GM21737 (cell line): ENCODE measurements around the gene SIK1.
A peak's percentile ranks its signal among the peaks of the same experiment; 100 is the strongest.
"Not testable (repeated sequence)": the region's sequence is repeated elsewhere in the genome, so short reads cannot be mapped to it uniquely, and the experiment has no call there.

Source experiments
- ATAC-seq: cut with Tn5 transposase; IDR thresholded peaks from one replicate; pipeline ENCODE4 v1.9.1; 2021; ENCODE audit warnings: mild to moderate bottlenecking, moderate library complexity; ENCODE audit not compliant: unreplicated experiment

Gene SIK1

DNA sequence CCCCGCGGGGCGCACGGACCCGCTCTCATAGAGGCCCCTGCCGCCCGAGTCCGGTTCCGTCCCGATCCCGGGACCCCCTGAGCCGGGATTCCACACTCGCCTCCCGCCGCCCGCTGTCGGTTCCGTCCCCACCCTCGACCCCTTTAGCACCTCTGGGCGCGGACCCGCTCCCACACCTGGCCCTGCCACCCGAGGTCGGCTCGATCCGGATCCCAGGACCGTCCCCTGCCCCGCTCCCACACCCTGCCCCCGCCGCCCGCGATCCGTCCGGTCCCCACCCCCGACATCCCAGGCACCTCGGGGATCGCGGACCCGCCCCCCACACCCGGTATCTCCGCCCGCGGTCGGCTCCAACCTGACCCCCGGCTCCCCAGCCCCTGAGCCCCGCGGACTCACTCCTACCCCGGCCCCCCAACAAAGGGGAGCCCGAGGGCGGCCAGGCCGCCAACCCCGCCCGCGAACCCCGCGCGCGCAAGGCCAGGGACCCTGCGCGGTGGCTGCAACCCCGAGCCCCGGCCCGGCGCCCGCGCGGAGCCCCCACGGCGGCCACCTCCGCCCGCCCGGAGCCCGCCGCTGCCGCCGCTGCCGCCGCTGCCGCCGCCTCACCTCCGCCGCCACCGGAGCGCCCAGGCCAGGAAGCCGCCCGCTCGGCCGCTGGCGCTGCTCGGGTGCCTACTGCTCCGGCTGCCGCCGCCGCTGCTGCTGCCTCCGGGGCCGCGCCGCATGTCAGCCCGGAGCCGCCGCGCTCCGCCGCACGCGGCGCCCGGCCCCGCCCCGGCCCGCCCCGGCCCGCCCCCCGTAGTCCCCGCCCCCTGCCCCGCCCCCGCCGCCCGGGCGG is at the start of gene SIK1:
Gene SIK1, minus strand, starts transcription at position 728 of the 838 bp plus-strand sequence. CDS start 953 bp downstream, outside the sequence.
- ATAC-seq: peak; percentile 32

DNA sequence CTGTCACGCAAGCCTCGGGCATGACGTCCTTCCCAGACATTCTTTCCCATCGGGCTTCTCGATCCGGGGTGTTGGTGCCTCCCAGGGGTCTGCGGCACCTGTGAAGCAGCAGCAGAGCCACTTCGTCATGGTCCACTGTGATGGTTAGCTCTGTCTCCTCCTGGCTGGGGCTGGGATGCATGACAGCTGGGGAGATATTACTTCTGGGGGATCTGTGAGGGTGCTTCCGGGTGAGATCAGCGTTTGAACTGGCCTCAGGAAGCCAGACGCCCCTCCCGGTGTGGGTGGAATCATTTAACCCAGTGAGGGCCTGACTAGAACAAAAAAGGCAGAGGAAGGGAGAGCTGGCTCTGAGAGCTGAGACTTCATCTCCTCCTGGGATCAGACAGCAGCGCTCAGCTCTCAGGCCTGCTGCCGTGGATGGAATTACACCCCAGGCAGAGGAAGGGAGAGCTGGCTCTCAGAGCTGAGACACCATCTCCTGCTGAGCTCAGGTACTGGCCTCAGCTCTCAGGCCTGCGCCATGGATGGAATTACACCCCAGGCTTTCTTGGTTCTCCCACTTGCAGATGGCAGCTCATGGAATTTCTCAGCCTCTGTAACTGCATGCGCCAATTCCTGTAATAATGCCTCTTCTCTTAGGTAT is 44.8 kb upstream of the SIK1 start:
- ATAC-seq: not testable (repeated sequence)

DNA sequence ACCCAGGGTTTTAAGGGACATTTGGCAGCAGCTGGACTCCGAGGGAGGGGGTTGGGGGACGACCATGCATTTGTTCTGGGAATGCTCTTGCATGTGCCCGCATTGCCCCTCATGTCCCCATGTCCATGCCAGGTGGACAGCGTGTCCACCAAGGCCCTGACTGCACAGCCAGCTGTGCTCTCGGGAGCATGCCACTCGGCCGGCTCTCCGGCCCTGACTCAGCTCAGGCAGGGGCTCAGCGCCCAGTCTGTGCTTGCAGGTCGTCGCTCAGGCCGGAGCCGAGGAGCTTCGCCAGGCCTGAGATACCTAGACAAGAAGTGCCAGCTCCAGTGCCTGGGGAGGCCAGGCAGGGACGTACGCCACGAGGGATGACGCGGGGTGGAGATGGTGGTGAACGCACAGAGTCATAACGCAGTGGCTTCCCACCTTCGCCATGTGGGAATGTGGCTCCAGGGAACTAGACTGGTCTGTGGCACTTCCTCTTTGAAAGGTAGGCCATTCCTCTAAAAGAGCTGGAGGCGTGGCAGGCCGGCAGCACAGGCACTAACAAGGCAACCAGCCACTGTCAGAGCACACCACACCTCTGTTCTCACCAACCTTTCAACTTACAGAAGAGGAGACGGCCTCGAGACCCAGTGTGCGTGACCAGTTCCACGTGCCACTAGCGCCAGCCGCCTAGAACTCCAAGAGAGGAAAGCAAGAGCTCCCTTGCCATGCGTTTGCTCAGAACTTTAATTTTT is 43.0 kb upstream of the SIK1 start:
- not testable (repeated sequence) for ATAC-seq

DNA sequence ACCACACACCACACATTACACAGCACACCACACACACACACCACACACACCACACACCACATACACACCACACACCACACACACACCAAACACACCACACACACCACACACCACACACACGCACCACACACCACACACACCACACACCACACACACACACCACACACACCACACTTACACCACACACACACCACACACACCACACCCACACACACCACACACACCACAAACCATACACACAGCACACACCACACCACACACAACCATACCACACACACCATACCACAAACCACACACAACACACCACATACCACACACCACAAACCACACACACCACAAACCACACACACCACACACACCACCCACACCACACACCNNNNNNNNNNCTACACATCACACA is 40.9 kb upstream of the SIK1 start:
- ATAC-seq: no peak

DNA sequence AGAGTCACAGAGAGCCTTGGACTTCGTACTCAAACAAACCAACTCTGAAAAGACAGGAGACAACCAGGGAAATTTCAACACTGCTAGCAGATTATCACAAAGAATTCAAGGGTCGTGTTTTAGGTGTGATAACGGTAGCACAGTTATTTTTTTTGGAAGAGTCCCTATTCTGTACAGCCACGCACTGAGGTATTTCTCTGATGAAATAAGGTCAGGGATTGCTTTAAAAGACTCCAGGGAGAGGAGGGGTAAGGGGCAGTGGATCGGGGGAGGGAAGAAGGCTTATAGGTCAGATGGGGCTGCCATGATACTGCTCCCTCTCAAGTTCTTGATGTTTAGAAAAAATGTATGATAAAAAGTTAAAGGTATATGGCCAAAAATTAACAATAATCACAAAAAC is 38.2 kb upstream of the SIK1 start:
- ATAC-seq: not testable (repeated sequence)

DNA sequence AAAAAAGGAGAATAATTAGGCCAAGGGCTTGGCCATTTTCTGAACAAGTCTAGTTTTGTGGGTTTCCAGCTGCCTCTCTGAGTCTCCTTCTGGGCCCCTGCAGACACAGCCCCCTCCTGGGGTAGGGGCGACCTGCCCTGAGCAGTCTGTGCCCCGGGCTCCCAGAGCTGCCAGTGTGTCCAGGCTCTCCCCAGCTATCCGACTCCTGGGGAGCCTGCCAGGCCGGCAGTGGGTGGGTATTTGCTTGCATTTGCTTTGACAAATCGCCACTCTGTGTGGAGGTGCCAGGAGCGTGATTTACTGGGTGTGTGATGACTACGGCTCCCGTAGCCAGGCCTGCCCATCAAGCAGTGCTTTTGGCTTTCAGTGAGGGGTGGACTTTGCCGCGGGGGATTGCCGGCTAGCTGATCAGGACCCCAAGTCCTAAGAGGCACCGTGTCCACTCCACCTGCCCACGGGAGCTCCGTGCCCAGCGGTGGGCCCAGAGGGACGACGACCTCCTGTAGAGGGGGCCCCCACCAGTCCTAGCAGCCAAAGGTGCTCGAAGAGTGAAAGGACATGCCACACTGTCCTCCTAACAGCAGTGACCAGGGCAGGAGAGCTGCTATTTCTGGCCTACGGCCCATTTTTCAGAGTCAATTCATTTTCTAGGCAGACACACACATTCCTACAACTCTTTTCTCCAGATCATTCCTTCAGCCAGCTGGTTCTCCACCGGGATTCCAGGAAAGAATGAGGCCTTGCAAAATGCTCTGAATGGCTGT is 36.7 kb upstream of the SIK1 start:
- not testable (repeated sequence) for ATAC-seq

DNA sequence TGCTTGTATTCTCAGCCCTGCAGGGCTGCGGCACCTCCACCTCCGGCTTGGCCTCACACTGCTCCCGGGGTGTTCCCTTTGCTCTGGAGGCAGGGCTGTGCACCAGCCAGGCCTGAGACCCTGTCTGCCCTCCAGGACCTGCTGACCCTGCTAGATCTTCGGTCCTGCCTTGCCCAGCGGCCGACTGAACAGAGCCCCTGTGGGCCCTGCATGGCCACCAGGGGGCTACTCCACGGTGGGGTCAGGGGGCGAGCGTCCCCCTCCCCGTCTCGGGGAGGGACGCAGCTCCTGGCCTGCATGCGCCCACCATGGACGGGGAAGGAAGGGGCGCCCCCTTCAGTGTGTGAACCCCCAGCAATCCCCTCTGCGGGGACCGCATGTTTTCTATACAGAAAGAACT is 36.0 kb upstream of the SIK1 start:
- not testable (repeated sequence) for ATAC-seq

DNA sequence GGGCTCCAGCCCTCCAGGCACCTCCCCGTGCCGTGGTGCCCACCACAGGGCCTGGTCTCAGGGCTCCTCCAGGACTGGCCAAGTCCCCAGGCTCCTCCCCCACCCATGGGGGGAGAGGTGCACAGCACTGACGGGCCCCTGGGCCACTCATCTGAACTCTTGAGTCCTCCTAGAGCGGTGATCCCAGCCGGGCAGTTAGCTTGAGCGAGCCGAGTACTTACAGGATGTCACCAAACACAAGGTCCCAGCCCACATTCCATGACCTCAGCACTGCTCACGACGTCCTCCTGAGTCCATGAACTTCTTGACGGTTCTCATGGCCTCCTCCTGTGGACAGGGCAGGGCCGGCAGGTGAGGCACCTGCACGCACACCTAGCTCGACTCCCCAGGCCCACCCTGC is 33.5 kb upstream of the SIK1 start:
- not testable (repeated sequence) for ATAC-seq

DNA sequence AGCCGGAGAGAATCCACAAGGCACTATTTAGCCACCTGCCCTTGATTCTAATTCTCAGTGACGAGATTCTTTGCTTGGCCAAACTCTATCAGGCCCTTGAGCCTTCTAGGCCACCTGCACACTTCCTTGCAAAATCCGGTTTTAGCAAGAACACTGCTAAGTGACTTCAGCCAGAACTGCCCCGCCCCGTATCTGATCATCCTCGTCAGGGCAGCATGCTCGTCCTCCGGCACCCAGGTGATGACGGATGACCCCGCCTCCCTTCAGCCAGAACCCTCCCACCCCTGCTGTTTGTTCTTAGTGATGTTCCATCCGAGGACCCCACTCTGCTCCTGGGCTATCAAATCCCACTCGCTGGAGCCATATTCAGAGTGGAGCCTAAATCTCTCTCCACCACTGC is 32.1 kb upstream of the SIK1 start:
- not testable (repeated sequence) for ATAC-seq

DNA sequence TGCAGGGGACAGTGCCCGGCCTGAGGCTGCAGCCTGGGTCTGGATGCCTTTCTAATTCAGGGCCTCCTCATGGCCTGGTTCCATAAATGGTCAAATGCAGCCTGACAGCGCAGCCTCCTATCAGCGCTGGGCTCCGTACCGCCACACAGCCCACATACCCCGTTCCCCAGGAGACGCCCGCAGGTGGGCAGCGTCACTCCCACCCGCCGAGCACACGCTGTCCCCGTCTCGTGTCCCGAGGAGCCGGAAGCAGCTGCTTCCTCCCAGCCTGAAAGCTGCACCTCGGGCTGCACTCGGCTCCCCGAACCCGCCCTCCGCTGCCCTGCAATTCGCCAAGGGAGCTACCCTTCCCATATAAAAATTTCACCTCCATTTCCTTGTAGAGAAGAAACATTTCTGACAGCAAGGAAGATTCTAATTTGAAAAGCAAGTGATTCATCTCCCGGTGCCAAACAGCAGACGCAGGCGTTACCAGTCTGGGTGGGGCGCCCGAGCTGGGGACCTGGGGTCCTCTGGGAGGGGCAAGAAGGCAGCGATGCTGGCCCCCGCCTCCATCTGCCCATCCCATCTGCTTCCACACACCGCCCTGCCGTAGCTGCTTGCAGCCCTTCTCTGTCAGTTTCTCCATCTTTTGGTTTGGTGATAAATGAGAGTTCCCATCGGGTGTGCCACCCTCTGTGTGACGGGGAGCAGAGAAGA is 29.8 kb upstream of the SIK1 start:
- not testable (repeated sequence) for ATAC-seq

DNA sequence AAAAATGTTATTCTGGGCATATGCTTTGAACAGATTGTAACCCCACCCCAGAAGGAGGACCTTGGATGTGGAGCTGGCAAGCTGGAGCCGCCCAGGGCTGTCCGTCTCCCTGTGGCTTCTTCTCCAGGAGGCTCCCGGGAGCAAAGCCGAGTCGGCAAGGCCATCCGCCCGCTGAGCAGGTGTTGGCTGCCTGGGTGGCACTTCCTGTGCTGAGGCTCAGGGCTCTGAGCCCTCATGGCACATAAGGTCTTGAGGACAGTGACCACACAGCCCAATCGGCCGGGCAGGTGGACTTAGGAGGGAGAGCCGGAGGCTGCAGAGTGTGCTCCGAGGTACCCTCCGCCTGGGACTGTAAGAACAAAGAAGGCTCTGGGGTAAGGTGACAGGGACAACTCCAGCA is 28.8 kb upstream of the SIK1 start:
- ATAC-seq: not testable (repeated sequence)

DNA sequence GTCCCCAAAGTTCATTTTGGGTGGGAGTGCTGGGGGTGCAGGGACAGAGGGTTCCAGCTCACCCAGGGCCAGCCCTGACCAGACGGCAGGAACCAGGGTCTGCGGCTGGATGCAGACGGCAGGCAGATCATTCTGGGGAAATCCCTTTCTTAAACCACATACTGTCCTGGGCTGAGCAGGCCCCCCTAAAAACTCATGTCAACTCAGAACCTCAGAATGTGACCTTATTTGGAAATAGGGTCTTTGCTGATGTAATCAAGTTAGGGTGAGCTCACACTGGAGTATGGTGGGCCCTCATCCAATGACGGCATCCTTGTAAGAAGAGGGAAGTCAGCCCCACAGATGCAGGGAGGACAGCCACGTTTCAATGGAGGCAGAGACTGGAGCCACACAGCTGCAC is 27.2 kb upstream of the SIK1 start:
- not testable (repeated sequence) for ATAC-seq

DNA sequence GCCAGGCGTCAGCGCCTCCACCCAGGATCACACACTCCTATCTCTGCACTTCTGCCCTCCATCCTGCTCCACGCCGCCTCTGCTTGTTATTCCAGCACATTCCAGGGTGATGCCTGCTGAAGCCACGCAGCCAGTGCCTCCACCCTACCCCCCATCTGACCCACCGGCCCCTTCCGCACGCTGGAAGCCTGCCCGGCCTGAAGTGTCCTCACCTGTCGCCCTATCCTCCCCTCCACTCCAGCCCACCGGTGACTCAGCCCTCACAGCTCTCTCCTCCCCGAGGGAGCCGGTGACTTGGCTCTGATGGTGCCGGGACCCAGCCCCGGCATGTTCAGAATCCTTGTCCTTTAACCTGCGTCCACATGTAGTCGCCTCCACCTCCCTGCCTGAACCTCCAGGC is 24.9 kb upstream of the SIK1 start:
- not testable (repeated sequence) for ATAC-seq

DNA sequence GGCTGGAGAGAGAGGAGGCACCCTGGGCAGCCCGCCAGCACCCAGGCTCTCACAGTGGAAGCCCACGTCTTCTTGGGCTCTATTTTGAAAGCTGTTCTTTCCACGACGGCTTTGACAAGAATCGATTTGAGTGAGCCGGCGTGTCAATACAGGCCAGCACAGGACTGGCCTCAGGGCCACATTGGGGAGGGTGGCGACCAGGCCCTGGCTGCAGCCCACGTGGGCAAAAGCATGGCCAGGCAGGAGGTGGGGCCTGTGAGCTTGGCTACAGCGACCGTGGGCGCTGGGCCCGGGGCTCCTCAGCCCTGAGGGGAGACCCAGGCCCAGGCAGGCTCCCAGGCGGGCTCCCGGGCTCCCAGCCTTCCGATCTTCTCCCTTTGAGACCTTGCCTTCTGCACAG is 23.4 kb upstream of the SIK1 start:
- ATAC-seq: not testable (repeated sequence)

DNA sequence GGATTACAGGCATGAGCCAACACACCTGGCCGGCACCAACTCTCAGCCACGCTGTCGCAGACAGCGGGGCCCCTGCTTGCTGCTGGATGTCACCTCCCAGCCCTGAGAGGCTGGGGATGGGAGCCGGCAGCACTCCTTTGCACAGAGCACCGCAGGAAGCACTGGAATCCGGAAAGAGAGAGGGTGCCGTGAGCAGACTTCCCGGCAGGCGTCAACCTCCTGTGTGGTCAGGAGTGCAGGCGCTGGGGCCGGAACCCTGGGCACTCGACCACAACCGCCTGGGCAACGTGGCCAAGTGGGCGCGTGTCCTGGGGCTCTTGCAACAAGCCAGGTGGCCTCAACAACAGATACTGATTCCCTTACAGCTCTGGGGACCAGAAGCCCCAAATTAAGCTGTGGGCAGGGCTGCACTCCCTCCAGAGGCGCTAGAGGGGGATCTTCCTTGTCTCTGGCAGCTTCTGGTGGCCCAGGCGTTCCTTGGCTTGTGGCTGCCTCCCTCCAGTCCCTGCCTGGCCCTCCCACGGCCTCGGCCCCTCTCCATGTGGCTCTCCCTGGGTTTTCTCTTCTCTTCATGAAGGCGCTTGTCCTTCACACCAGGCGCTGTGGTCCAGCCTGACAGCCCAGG is 20.5 kb upstream of the SIK1 start:
- not testable (repeated sequence) for ATAC-seq

DNA sequence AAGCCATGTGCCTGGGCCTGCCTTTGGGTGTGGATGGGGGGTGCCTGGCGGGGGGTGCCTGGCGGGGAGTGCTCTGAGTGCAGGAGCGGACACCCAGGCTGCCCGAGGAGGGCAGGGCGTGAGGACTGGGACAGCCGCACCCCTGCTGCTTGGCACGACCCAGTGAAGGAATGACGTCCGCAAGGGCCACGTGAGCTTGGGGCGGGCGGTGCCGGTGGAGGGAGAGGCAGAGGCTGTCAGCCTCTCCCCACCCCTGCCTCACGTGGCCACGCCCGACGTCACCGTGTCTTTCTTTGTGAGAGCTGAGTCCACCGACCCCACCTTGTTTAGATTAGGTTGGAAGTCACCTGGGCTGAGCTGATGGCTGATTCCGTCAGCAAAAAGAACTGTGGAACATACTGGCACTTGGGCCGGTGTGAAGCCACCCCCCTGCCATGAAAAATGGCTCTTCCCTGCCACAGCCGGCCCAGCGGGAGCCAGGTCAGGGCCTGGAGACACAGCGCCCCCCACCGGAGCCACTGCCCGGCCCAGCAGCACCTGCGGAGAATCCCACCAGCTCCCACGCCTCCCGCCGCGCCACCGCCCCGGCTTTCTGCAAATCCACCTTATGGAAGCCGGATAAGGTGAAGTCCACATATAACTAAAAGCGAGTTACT is 19.5 kb upstream of the SIK1 start:
- ATAC-seq: not testable (repeated sequence)

DNA sequence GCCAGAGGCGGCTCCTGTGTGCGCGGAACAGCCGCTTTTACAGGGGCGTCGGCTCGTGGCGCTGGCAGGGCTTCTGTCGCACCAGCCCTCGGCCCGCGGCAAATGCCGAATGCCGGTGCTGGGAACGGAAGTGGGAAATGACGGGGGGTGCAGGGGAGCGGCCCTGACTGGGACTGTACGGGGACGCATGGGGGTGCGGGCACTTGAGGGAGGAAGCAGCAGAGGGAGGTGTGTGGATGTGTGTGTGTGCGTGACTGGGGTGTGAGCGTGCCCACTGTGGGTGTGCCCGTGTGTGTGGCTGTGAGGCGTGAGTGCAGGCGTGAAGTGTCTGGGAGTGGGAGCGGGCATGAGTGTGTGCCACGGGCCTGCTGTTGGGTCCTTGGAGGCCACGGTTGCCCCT is 17.6 kb upstream of the SIK1 start:
- ATAC-seq: not testable (repeated sequence)

DNA sequence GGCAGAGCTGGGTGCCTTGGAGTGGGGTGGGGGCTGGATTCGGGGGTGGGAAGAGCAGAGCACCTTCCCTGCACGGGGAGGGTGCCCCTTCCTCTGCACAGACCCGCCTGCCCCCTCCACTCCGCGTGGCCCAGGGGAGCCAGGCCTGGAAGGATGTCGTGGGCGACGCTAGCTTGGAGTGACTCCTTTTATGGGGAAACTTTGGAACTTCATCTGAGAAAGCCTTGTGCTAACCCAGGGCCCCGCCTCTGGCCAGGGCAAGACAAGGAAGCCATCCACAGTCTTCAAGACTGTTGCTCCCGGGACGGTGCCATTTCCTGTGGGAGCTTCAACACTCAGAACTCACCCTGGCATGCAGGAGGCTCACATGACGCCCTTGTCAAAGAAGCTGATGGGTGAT is 15.6 kb upstream of the SIK1 start:
- ATAC-seq: not testable (repeated sequence)
